ENCODE results near the gene SMYD1. TPM values are rescaled to one million over a fixed set of nuclear protein-coding genes. Genes with fewer than 3 reads are reported as not detected.
"Not testable (repeated sequence)": the region's sequence is repeated elsewhere in the genome, so short reads cannot be mapped to it uniquely, and the experiment has no call there.

The SMYD1 gene
- total RNA-seq (2022): not detected in 2 replicates
- not detected for Bru-seq, nascent RNA
- BruChase-seq, experiment 1, labeled RNA remaining after a 6-hour chase: percentile 4 among the genes with signal in this experiment
- BruChase-seq, experiment 2, labeled RNA remaining after a 2-hour chase: percentile 2 among the genes with signal in this experiment
- long read RNA-seq: 0 reads

- Mint-ChIP-seq H3K9me3 (ENCODE audit: low read depth, unreplicated experiment) (no peaks in the 10 kb centered on the region), H3K27me3 (ENCODE audit: unreplicated experiment) (no peaks in the 10 kb centered on the region), H3K27ac (ENCODE audit: unreplicated experiment) (no peak within 1 kb of the TSS), H3K36me3 (ENCODE audit: insufficient read depth, unreplicated experiment) (no peaks in the 10 kb centered on the region), H3K4me3 (ENCODE audit: low read depth, unreplicated experiment) (no peak within 1 kb of the TSS), H3K4me1 (ENCODE audit: low read depth, unreplicated experiment) (no peaks in the 10 kb centered on the region)
- intact Hi-C loops (cut with micrococcal nuclease; ENCODE audit: unreplicated experiment): no loop called here
- no TSS peak for BruUV-seq (replicated peaks)
- CTCF ChIA-PET: no interaction called here
- TF ChIP-seq CTCF (IDR thresholded peaks at IDR 0.05; ENCODE audit: unreplicated experiment): no peak
- no peak for DNase-seq
These were observed at the start of gene SMYD1 for GRCh38 chr2:88067598-88067997. Gene SMYD1 (plus strand): TSS chr2:88067825. CDS start chr2:88067865, 40 bp downstream.

GRCh38 chr2:88018077-88018805, 49.4 kb upstream of the SMYD1 start:
- H3K9me3 Mint-ChIP-seq (ENCODE audit: low read depth, unreplicated experiment); CTCF ChIA-PET; BruUV-seq (replicated peaks); DNase-seq; intact Hi-C loops (cut with micrococcal nuclease; ENCODE audit: unreplicated experiment); H3K27me3 Mint-ChIP-seq (ENCODE audit: unreplicated experiment): not testable (repeated sequence)
- H3K4me1 Mint-ChIP-seq (ENCODE audit: low read depth, unreplicated experiment): peaks cover 32% of the 10 kb centered on the region
- H3K36me3 Mint-ChIP-seq (ENCODE audit: insufficient read depth, unreplicated experiment): peaks cover 21% of the 10 kb centered on the region
- peak overlapping the region; percentile 100 for H3K27ac Mint-ChIP-seq (ENCODE audit: unreplicated experiment)
- peak overlapping the region; percentile 87 for H3K4me3 Mint-ChIP-seq (ENCODE audit: low read depth, unreplicated experiment)

DNA sequence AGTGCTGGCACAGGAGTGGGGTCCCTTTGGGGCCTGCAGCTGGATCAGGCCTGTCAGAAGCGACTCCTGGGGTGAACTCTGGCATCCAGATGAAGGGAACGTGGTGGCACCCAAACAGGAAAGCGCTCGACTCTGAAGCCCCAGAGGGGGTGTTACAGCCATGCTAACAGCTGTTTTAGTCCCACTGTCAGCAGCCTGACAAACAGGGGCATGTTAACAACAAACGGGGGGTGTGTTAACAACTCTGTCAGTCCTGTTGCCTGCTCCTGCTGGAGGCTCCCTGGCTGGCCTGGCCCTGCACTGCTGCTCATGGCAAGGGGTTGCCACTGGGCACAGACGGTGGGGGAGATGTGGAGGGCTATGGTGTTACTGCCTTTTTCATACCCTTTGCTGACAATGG, 48.7 kb upstream of the SMYD1 start:
- peaks cover 21% of the 10 kb centered on the region for H3K36me3 Mint-ChIP-seq (ENCODE audit: insufficient read depth, unreplicated experiment)
- CTCF ChIA-PET: no interaction called here
- no peak for TF ChIP-seq CTCF (IDR thresholded peaks at IDR 0.05; ENCODE audit: unreplicated experiment)
- peaks cover 32% of the 10 kb centered on the region for H3K4me1 Mint-ChIP-seq (ENCODE audit: low read depth, unreplicated experiment)
- intact Hi-C loops (cut with micrococcal nuclease; ENCODE audit: unreplicated experiment): no loop called here
- no peaks in the 10 kb centered on the region for H3K9me3 Mint-ChIP-seq (ENCODE audit: low read depth, unreplicated experiment)
- H3K27me3 Mint-ChIP-seq (ENCODE audit: unreplicated experiment): no peaks in the 10 kb centered on the region
- DNase-seq: no peak
- no peak overlapping the region for H3K4me3 Mint-ChIP-seq (ENCODE audit: low read depth, unreplicated experiment)
- no peak overlapping the region for H3K27ac Mint-ChIP-seq (ENCODE audit: unreplicated experiment)
- no TSS peak for BruUV-seq (replicated peaks)

DNA sequence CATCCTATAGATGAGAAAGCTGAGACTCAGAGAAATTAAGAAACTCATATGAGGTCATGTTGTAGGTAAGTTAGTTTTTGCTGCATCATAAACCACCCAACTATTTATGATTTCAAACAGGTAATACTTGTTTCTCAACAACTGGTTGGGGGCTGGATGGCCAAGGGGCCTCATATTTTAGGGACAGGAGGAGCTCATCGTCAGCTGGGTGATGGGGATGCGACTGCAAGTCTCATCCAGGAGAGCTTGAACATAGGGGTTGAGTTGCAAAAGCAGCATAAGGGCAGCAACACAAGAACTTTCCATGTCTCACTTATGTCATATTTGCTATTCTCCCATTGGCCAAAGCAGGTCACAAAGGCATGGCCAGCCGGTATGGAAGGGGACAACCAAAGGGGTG, 47.6 kb upstream of the SMYD1 start:
- peaks cover 32% of the 10 kb centered on the region for H3K4me1 Mint-ChIP-seq (ENCODE audit: low read depth, unreplicated experiment)
- CTCF ChIA-PET: no interaction called here
- intact Hi-C loops (cut with micrococcal nuclease; ENCODE audit: unreplicated experiment): no loop called here

More for the DNA sequence above, 47.6 kb upstream of the SMYD1 start:
- Mint-ChIP-seq H3K4me3 (ENCODE audit: low read depth, unreplicated experiment) (no peak overlapping the region), H3K27ac (ENCODE audit: unreplicated experiment) (no peak overlapping the region), H3K36me3 (ENCODE audit: insufficient read depth, unreplicated experiment) (peaks cover 21% of the 10 kb centered on the region), H3K27me3 (ENCODE audit: unreplicated experiment) (no peaks in the 10 kb centered on the region), H3K9me3 (ENCODE audit: low read depth, unreplicated experiment) (no peaks in the 10 kb centered on the region)
- TF ChIP-seq CTCF (IDR thresholded peaks at IDR 0.05; ENCODE audit: unreplicated experiment): no peak
- DNase-seq: no peak
- no TSS peak for BruUV-seq (replicated peaks)
